ENCODE measurements around the gene NR6A1.

DNA sequence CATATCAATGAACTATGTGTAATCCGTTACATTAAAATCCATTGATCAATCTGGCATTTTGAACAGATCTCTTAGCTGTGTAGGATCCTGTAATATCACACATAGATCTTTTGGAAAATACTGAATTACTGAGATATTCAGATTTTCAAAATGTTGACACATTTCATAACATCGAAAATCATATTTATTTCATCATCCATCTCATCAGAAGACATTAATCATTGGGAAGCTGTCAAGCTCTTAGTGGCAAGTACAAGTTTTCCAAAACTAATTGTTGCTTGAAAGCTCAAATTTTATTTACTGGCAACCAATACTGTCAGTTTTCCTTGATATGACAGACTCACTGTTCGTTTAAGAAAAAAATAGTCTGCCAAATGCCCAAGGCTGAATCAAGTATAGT lies 8.5 kb downstream of the NR6A1 start:
- TF ChIP-seq, protein P1, sequence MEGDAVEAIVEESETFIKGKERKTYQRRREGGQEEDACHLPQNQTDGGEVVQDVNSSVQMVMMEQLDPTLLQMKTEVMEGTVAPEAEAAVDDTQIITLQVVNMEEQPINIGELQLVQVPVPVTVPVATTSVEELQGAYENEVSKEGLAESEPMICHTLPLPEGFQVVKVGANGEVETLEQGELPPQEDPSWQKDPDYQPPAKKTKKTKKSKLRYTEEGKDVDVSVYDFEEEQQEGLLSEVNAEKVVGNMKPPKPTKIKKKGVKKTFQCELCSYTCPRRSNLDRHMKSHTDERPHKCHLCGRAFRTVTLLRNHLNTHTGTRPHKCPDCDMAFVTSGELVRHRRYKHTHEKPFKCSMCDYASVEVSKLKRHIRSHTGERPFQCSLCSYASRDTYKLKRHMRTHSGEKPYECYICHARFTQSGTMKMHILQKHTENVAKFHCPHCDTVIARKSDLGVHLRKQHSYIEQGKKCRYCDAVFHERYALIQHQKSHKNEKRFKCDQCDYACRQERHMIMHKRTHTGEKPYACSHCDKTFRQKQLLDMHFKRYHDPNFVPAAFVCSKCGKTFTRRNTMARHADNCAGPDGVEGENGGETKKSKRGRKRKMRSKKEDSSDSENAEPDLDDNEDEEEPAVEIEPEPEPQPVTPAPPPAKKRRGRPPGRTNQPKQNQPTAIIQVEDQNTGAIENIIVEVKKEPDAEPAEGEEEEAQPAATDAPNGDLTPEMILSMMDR (IDR thresholded peaks at IDR 0.05), result no peak
- TF ChIP-seq JUN (CRISPR knock-in tag; IDR thresholded peaks at IDR 0.05) (no peak), ZNF317 (CRISPR knock-in tag; IDR thresholded peaks at IDR 0.05; ENCODE audit: borderline replicate concordance, low read depth) (no peak), NR3C1 (CRISPR knock-in tag; conservative IDR thresholded peaks at IDR 0.05; ENCODE audit: low read depth) (no peak), RELA (CRISPR knock-in tag; IDR thresholded peaks at IDR 0.05; ENCODE audit: borderline replicate concordance) (no peak), CREB1 (CRISPR knock-in tag; IDR thresholded peaks at IDR 0.05) (no peak), FOXK1 (CRISPR knock-in tag; IDR thresholded peaks at IDR 0.05) (no peak), GRHL2 (CRISPR knock-in tag; IDR thresholded peaks at IDR 0.05; ENCODE audit: insufficient replicate concordance, severe bottlenecking) (no peak)
- TF ChIP-seq, protein P2, sequence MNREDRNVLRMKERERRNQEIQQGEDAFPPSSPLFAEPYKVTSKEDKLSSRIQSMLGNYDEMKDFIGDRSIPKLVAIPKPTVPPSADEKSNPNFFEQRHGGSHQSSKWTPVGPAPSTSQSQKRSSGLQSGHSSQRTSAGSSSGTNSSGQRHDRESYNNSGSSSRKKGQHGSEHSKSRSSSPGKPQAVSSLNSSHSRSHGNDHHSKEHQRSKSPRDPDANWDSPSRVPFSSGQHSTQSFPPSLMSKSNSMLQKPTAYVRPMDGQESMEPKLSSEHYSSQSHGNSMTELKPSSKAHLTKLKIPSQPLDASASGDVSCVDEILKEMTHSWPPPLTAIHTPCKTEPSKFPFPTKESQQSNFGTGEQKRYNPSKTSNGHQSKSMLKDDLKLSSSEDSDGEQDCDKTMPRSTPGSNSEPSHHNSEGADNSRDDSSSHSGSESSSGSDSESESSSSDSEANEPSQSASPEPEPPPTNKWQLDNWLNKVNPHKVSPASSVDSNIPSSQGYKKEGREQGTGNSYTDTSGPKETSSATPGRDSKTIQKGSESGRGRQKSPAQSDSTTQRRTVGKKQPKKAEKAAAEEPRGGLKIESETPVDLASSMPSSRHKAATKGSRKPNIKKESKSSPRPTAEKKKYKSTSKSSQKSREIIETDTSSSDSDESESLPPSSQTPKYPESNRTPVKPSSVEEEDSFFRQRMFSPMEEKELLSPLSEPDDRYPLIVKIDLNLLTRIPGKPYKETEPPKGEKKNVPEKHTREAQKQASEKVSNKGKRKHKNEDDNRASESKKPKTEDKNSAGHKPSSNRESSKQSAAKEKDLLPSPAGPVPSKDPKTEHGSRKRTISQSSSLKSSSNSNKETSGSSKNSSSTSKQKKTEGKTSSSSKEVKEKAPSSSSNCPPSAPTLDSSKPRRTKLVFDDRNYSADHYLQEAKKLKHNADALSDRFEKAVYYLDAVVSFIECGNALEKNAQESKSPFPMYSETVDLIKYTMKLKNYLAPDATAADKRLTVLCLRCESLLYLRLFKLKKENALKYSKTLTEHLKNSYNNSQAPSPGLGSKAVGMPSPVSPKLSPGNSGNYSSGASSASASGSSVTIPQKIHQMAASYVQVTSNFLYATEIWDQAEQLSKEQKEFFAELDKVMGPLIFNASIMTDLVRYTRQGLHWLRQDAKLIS (CRISPR knock-in tag; IDR thresholded peaks at IDR 0.05; ENCODE audit: borderline replicate concordance), result no peak
- TF ChIP-seq, protein P3, sequence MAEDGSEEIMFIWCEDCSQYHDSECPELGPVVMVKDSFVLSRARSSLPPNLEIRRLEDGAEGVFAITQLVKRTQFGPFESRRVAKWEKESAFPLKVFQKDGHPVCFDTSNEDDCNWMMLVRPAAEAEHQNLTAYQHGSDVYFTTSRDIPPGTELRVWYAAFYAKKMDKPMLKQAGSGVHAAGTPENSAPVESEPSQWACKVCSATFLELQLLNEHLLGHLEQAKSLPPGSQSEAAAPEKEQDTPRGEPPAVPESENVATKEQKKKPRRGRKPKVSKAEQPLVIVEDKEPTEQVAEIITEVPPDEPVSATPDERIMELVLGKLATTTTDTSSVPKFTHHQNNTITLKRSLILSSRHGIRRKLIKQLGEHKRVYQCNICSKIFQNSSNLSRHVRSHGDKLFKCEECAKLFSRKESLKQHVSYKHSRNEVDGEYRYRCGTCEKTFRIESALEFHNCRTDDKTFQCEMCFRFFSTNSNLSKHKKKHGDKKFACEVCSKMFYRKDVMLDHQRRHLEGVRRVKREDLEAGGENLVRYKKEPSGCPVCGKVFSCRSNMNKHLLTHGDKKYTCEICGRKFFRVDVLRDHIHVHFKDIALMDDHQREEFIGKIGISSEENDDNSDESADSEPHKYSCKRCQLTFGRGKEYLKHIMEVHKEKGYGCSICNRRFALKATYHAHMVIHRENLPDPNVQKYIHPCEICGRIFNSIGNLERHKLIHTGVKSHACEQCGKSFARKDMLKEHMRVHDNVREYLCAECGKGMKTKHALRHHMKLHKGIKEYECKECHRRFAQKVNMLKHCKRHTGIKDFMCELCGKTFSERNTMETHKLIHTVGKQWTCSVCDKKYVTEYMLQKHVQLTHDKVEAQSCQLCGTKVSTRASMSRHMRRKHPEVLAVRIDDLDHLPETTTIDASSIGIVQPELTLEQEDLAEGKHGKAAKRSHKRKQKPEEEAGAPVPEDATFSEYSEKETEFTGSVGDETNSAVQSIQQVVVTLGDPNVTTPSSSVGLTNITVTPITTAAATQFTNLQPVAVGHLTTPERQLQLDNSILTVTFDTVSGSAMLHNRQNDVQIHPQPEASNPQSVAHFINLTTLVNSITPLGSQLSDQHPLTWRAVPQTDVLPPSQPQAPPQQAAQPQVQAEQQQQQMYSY (CRISPR knock-in tag; IDR thresholded peaks at IDR 0.05), result no peak
- TF ChIP-seq, protein P4, sequence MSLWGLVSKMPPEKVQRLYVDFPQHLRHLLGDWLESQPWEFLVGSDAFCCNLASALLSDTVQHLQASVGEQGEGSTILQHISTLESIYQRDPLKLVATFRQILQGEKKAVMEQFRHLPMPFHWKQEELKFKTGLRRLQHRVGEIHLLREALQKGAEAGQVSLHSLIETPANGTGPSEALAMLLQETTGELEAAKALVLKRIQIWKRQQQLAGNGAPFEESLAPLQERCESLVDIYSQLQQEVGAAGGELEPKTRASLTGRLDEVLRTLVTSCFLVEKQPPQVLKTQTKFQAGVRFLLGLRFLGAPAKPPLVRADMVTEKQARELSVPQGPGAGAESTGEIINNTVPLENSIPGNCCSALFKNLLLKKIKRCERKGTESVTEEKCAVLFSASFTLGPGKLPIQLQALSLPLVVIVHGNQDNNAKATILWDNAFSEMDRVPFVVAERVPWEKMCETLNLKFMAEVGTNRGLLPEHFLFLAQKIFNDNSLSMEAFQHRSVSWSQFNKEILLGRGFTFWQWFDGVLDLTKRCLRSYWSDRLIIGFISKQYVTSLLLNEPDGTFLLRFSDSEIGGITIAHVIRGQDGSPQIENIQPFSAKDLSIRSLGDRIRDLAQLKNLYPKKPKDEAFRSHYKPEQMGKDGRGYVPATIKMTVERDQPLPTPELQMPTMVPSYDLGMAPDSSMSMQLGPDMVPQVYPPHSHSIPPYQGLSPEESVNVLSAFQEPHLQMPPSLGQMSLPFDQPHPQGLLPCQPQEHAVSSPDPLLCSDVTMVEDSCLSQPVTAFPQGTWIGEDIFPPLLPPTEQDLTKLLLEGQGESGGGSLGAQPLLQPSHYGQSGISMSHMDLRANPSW (CRISPR knock-in tag; conservative IDR thresholded peaks at IDR 0.05; ENCODE audit: low read depth), result no peak
- TF ChIP-seq, protein P5, sequence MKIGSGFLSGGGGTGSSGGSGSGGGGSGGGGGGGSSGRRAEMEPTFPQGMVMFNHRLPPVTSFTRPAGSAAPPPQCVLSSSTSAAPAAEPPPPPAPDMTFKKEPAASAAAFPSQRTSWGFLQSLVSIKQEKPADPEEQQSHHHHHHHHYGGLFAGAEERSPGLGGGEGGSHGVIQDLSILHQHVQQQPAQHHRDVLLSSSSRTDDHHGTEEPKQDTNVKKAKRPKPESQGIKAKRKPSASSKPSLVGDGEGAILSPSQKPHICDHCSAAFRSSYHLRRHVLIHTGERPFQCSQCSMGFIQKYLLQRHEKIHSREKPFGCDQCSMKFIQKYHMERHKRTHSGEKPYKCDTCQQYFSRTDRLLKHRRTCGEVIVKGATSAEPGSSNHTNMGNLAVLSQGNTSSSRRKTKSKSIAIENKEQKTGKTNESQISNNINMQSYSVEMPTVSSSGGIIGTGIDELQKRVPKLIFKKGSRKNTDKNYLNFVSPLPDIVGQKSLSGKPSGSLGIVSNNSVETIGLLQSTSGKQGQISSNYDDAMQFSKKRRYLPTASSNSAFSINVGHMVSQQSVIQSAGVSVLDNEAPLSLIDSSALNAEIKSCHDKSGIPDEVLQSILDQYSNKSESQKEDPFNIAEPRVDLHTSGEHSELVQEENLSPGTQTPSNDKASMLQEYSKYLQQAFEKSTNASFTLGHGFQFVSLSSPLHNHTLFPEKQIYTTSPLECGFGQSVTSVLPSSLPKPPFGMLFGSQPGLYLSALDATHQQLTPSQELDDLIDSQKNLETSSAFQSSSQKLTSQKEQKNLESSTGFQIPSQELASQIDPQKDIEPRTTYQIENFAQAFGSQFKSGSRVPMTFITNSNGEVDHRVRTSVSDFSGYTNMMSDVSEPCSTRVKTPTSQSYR (CRISPR knock-in tag; IDR thresholded peaks at IDR 0.05), result no peak

Measured in WTC11 (cell line).